K562 (cell line): Measurements from ENCODE around the gene FTH1. TPM values are rescaled to one million over a fixed set of nuclear protein-coding genes. Genes with fewer than 3 reads are reported as not detected.

Source experiments
- ETS1 ChIP-seq: conservative IDR thresholded peaks from 2 replicates; pipeline ENCODE4 v1.6.1; 2011; ENCODE audit warnings: low read depth, mild to moderate bottlenecking, low read length; ENCODE audit not compliant: control insufficient read depth
- MCM3 ChIP-seq: fragments of 450-650 bp; IDR thresholded peaks from 2 replicates; pipeline ENCODE4 v1.6.1; 2016
- MXI1 ChIP-seq: IDR thresholded peaks from 2 replicates; pipeline ENCODE4 v1.6.1; 2011; ENCODE audit warnings: low read depth, mild to moderate bottlenecking, improper control_type of control experiment, low read length
- RHOXF2B ChIP-seq: fragments of 250-450 bp; sonication (Bioruptor Pico); conservative IDR thresholded peaks from 2 replicates; pipeline ENCODE4 v1.5.1; 2021
- TAF7 ChIP-seq: fragments of 450-650 bp; IDR thresholded peaks from 2 replicates; pipeline ENCODE4 v1.6.1; 2016; ENCODE audit warnings: missing genetic modification characterization, missing compliant biosample characterization
- ZNF318 ChIP-seq, 2 experiments: fragments of 450-650 bp; IDR thresholded peaks; 2 replicates each; pipeline ENCODE4 v1.6.1; 2016; ENCODE audit warnings: mild to moderate bottlenecking in 2 of 2, borderline replicate concordance in 1 of 2, low read depth in 1 of 2, moderate library complexity in 1 of 2
- ZNF561 ChIP-seq: fragments of 450-650 bp; formaldehyde crosslinking; conservative IDR thresholded peaks from 2 replicates; pipeline ENCODE4 v1.4.0; 2020; ENCODE audit warnings: mild to moderate bottlenecking, moderate library complexity
- ZNF707 ChIP-seq: fragments of 250-450 bp; sonication (Bioruptor Pico); conservative IDR thresholded peaks from 2 replicates; pipeline ENCODE4 v1.8.0; 2022; ENCODE audit warnings: inconsistent platforms, mild to moderate bottlenecking, moderate library complexity
- ZNF778 ChIP-seq: fragments of 450-650 bp; formaldehyde crosslinking; IDR thresholded peaks from 2 replicates; pipeline ENCODE4 v1.4.0; 2020; ENCODE audit warnings: mild to moderate bottlenecking, moderate library complexity
- polyA plus RNA-seq, 8 experiments: library from polyadenylated mRNA; depleted of rRNA in 4 of 8; stranded (reverse) in 5 of 8; unstranded in 3 of 8; fragments of >200 nt; fragmentation: Nextera tagmentation in 2 of 8; fragmentation: Illumina TruSeq in 1 of 8; extraction: Ambion mirVana in 2 of 8; extraction: Trizol in 1 of 8; gene quantifications; 2 replicates each; pipeline versions ENCODE4 v1.2.1 to v1.2.3, GENCODE V29; 2011 to 2014; ENCODE audit warnings: inconsistent platforms in 1 of 8, missing spikeins in 1 of 8
- total RNA-seq, 7 experiments: library from RNA; depleted of rRNA in 6 of 7; stranded (reverse); fragments of >200 nt in 6 of 7; fragmentation: Illumina TruSeq in 2 of 7; extraction: Trizol in 2 of 7; gene quantifications; 2 replicates each; pipeline versions ENCODE4 v1.2.1 to v1.2.3, GENCODE V29; 2011 to 2021; ENCODE audit warnings: low replicate concordance in 1 of 7
- TF ChIP-seq, protein P1 (sequence below): fragments of 450-650 bp; IDR thresholded peaks from 2 replicates; pipeline ENCODE4 v1.6.1; 2016; ENCODE audit warnings: missing biosample characterization, missing genetic modification characterization
- TF ChIP-seq, protein P2 (sequence below): fragments of 450-650 bp; IDR thresholded peaks from 2 replicates; pipeline ENCODE4 v1.6.1; 2017; ENCODE audit warnings: antibody characterized with exemption

The FTH1 gene
- total and polyA plus RNA-seq, 9 of the 15 experiments (the other 6 are each of a cell fraction or from before 2014, with no cell fraction given) = 370 to 3,146 (median 802) TPM

DNA sequence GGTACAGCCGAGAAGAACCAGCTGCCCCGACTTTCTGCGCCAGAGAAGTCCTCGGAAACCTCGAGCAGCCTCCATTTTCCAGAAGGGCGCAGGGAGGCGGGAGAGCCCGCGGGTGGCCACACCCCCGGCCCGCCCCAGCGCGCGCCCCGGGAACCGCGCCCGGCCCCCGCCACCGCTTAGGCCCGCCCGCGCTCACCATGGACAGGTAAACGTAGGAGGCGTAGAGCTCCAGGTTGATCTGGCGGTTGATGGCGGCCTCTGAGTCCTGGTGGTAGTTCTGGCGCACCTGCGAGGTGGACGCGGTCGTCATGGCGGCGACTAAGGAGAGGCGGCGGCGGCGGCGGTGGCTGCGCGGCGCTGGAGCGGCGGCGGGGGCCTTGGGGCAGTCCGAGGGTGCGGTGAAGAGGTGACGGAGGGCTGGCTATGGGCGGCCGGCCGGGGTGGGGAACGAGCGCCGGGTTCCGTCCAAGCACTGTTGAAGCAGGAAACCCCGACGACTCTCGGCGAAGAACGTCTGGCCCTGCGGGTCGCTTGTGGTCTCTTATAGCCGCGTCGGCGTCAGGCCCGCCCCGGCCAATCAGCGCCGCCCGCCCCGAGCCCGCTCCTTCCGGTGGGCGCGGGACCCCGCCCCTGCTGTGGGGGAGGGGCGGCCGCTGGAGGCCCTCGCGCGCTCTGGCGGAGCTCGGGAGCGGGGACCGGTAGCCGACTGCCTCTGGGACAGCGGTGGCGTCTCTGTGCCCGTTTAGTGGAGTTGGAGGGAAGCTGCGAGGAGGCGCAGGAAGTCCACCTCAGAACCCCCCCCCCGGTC lies at the start of gene FTH1 (continued):
- TF ChIP-seq ZNF318 (IDR thresholded peaks at IDR 0.05; ENCODE audit: borderline replicate concordance in 1 of 2, low read depth in 1 of 2) = no peak
- TF ChIP-seq, protein P1, sequence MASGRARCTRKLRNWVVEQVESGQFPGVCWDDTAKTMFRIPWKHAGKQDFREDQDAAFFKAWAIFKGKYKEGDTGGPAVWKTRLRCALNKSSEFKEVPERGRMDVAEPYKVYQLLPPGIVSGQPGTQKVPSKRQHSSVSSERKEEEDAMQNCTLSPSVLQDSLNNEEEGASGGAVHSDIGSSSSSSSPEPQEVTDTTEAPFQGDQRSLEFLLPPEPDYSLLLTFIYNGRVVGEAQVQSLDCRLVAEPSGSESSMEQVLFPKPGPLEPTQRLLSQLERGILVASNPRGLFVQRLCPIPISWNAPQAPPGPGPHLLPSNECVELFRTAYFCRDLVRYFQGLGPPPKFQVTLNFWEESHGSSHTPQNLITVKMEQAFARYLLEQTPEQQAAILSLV (tag) = no peak
- TF ChIP-seq ZNF778 = no peak
- TF ChIP-seq ZNF561 (CRISPR knock-in tag) = no peak
- TF ChIP-seq ETS1 = 0 out of 2 replicates have a peak, but pooled peaks have one; percentile 32
- TF ChIP-seq ZNF707 = 0 out of 2 replicates have a peak, but pooled peaks have one; percentile 3
- no peak for TF ChIP-seq MCM3
- TF ChIP-seq, protein P2, sequence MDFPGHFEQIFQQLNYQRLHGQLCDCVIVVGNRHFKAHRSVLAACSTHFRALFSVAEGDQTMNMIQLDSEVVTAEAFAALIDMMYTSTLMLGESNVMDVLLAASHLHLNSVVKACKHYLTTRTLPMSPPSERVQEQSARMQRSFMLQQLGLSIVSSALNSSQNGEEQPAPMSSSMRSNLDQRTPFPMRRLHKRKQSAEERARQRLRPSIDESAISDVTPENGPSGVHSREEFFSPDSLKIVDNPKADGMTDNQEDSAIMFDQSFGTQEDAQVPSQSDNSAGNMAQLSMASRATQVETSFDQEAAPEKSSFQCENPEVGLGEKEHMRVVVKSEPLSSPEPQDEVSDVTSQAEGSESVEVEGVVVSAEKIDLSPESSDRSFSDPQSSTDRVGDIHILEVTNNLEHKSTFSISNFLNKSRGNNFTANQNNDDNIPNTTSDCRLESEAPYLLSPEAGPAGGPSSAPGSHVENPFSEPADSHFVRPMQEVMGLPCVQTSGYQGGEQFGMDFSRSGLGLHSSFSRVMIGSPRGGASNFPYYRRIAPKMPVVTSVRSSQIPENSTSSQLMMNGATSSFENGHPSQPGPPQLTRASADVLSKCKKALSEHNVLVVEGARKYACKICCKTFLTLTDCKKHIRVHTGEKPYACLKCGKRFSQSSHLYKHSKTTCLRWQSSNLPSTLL = no peak
- 0 out of 2 replicates have a peak, but pooled peaks have one; percentile 58 for TF ChIP-seq RHOXF2B
- no peak for TF ChIP-seq TAF7 (tag)
- no peak for TF ChIP-seq MXI1
